Panc1 (cell line): ENCODE results near the gene IGSF3.

Experiments used
- TF ChIP-seq, protein P1 (sequence below), 2 experiments: IDR thresholded peaks; 2 replicates each; pipeline ENCODE4 v1.6.1; 2011 to 2012; ENCODE audit warnings: low read depth in 2 of 2, control low read depth in 1 of 2, low read length in 1 of 2, mild to moderate bottlenecking in 1 of 2, moderate library complexity in 1 of 2; ENCODE audit not compliant: insufficient read depth in 1 of 2
- TF ChIP-seq, protein P2 (sequence below): fragments of 450-650 bp; IDR thresholded peaks from 2 replicates; pipeline ENCODE4 v1.5.1; 2017; ENCODE audit warnings: mild to moderate bottlenecking

DNA sequence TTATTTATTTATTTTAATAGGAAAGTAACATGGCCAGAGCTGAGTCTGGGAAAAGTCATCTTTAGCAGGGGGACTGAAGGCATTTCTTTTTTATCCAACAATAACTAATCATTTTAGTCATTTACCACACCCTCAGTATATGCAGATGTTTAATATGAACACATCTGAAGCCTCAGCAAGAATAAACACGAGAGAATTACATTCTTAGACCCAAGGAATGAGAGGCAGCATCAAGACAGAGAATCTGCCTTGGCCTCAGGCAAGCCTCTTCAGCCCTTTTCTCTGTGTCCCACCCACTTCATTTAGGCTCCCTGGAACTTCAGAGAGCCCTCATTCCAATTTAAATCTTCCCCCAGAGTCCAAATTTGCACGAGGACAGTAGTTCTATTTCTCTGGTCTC is 17.0 kb upstream of the IGSF3 start:
- TF ChIP-seq, protein P1, sequence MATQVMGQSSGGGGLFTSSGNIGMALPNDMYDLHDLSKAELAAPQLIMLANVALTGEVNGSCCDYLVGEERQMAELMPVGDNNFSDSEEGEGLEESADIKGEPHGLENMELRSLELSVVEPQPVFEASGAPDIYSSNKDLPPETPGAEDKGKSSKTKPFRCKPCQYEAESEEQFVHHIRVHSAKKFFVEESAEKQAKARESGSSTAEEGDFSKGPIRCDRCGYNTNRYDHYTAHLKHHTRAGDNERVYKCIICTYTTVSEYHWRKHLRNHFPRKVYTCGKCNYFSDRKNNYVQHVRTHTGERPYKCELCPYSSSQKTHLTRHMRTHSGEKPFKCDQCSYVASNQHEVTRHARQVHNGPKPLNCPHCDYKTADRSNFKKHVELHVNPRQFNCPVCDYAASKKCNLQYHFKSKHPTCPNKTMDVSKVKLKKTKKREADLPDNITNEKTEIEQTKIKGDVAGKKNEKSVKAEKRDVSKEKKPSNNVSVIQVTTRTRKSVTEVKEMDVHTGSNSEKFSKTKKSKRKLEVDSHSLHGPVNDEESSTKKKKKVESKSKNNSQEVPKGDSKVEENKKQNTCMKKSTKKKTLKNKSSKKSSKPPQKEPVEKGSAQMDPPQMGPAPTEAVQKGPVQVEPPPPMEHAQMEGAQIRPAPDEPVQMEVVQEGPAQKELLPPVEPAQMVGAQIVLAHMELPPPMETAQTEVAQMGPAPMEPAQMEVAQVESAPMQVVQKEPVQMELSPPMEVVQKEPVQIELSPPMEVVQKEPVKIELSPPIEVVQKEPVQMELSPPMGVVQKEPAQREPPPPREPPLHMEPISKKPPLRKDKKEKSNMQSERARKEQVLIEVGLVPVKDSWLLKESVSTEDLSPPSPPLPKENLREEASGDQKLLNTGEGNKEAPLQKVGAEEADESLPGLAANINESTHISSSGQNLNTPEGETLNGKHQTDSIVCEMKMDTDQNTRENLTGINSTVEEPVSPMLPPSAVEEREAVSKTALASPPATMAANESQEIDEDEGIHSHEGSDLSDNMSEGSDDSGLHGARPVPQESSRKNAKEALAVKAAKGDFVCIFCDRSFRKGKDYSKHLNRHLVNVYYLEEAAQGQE (IDR thresholded peaks at IDR 0.05; ENCODE audit: insufficient read depth in 1 of 2, low read depth in 2 of 2, low read length in 1 of 2): no peak
- TF ChIP-seq, protein P2, sequence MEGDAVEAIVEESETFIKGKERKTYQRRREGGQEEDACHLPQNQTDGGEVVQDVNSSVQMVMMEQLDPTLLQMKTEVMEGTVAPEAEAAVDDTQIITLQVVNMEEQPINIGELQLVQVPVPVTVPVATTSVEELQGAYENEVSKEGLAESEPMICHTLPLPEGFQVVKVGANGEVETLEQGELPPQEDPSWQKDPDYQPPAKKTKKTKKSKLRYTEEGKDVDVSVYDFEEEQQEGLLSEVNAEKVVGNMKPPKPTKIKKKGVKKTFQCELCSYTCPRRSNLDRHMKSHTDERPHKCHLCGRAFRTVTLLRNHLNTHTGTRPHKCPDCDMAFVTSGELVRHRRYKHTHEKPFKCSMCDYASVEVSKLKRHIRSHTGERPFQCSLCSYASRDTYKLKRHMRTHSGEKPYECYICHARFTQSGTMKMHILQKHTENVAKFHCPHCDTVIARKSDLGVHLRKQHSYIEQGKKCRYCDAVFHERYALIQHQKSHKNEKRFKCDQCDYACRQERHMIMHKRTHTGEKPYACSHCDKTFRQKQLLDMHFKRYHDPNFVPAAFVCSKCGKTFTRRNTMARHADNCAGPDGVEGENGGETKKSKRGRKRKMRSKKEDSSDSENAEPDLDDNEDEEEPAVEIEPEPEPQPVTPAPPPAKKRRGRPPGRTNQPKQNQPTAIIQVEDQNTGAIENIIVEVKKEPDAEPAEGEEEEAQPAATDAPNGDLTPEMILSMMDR: no peak
